HG02870 (cell line): Measurements from ENCODE around the gene YEATS4.

ENCODE experiments used
- ATAC-seq: cut with Tn5 transposase; IDR thresholded peaks from one replicate; pipeline ENCODE4 v1.9.1; 2021; ENCODE audit warnings: mild to moderate bottlenecking, moderate library complexity; ENCODE audit not compliant: unreplicated experiment

Gene YEATS4

GRCh38 chr12:69341328-69341727 is 18.2 kb upstream of the YEATS4 start:
- ATAC-seq = no peak

DNA sequence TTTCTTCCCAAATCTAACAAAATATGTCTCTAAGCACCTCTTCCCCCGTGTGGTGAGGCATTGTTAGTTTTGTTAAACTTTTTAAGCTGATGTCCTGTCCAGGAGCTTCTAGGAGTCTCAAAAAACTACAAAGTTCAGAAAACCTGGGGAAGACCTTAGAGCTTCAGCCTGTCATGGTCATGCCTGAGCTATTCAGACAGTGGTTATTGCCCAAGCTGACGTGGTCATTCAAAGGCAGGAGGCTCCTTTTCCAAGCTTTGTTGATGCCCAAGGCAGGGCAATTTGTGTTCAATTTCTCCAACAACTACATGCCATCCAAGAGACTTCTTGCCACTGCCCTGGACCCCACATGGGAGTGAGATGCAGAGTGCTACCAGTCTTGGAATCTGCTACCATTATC is 17.1 kb upstream of the YEATS4 start:
- ATAC-seq = no peak

GRCh38 chr12:69343357-69343756 is 16.2 kb upstream of the YEATS4 start:
- no peak for ATAC-seq

- ATAC-seq = no peak
Observed at GRCh38 chr12:69343885-69344612, 15.5 kb upstream of the YEATS4 start.

GRCh38 chr12:69345077-69345476 is 14.5 kb upstream of the YEATS4 start:
- ATAC-seq = no peak

- ATAC-seq = no peak
Observed at GRCh38 chr12:69345742-69346141, 13.8 kb upstream of the YEATS4 start.

DNA sequence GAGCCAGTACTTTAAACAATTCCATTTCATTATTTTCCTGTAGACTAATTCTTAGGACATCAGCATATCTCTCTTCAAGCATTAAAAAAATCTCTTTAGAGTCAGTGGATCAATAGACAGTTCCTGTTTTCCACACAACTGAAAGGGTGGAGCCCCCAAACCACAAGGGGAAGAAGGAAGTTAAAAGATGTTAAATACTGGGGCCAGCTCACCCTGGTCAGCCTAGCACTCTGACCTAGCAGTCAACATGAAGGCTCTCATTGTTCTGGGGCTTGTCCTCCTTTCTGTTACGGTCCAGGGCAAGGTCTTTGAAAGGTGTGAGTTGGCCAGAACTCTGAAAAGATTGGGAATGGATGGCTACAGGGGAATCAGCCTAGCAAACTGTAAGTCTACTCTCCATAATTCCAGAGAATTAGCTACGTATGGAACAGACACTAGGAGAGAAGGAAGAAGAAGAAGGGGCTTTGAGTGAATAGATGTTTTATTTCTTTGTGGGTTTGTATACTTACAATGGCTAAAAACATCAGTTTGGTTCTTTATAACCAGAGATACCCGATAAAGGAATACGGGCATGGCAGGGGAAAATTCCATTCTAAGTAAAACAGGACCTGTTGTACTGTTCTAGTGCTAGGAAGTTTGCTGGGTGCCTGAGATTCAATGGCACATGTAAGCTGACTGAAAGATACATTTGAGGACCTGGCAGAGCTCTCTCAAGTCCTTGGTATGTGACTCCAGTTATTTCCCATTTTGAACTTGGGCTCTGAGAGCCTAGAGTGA is 11.2 kb upstream of the YEATS4 start, which contains the start of gene LYZ:
Gene LYZ, plus strand, starts transcription at position 220 of the 777 bp plus-strand sequence. Its CDS starts 28 bp downstream, at position 248.
- no peak for ATAC-seq

DNA sequence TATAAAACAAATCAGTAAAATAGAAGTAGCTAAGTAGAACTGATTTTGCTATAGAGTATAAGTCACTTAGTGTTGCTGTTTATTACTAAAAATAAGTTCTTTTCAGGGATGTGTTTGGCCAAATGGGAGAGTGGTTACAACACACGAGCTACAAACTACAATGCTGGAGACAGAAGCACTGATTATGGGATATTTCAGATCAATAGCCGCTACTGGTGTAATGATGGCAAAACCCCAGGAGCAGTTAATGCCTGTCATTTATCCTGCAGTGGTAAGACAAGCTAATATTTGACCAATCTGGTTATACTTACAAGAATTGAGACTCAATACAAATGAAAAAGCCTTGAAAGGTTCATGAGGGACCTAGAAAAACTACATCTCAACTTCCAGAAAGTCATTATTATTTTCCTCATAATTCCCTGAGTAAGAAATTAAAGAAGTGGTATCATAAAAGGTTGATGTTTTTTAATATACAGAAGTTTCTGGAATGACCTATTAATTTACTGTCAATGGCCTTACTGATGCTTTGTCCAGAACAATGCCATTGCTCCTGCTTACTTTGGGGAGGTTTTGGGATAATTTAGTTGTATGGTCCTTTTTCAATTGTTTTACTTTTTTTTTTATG is 9.4 kb upstream of the YEATS4 start:
- no peak for ATAC-seq

GRCh38 chr12:69350777-69351176 is 8.8 kb upstream of the YEATS4 start:
- ATAC-seq = no peak

- ATAC-seq = no peak
Observed at GRCh38 chr12:69351462-69352236, 7.9 kb upstream of the YEATS4 start.

DNA sequence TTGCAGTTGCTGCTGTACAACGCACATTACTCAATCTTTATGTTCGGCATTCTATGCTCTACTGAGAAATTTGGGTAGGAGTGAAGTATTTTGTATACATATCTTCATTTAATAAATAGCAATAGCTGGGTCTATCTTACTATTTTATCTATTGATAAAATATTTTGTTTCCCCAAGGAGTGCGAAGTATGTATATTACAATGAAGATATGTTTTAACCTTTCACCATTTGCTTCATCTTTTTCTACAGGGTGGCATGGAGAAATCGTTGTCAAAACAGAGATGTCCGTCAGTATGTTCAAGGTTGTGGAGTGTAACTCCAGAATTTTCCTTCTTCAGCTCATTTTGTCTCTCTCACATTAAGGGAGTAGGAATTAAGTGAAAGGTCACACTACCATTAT is 6.6 kb upstream of the YEATS4 start:
- ATAC-seq = no peak

DNA sequence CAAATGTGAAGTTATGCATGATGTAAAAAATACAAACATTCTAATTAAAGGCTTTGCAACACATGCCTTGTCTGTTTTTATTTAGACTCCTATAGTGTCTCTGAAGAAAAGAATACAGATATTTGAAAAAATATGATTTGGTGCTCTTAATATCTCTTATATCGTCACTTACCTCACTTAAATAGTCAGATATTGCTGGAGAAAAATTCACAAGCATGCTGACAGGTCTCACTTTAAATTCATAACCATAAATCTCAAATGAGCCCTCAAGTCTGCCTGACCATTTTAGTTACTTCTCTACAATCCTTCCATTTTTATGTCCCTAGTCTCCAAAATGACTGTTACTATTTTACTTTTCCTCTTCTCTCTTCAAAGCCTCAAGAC is 5.4 kb upstream of the YEATS4 start:
- no peak for ATAC-seq

DNA sequence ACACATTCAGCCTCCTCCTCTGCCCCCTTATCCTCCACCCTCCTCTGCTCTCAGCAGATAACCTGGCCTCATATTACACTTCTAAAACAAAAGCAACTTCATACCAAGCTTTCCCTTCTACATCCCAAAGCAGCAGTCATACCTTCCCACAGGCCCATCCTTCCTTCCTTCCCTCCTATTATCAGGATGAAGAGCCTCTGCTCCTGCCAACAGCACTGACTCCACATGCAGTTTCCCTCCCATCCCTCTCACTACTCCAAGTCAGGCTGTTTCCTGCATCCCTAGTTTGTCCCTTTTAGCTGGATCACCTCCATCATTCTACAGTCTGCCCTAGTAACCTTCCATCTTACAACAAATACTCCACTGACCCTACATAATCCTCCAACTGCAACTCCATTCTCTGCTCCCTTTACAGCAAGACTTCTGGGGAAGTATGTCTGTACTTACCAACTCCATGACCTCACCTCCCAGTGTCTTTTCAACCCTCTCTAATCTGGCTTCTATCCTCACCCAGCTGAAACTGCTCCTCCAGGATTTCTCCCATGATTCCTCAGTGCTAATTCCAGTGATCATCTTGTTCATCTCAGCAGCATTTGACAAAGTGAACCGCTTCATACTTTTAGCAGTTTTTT is 4.9 kb upstream of the YEATS4 start:
- no peak for ATAC-seq

DNA sequence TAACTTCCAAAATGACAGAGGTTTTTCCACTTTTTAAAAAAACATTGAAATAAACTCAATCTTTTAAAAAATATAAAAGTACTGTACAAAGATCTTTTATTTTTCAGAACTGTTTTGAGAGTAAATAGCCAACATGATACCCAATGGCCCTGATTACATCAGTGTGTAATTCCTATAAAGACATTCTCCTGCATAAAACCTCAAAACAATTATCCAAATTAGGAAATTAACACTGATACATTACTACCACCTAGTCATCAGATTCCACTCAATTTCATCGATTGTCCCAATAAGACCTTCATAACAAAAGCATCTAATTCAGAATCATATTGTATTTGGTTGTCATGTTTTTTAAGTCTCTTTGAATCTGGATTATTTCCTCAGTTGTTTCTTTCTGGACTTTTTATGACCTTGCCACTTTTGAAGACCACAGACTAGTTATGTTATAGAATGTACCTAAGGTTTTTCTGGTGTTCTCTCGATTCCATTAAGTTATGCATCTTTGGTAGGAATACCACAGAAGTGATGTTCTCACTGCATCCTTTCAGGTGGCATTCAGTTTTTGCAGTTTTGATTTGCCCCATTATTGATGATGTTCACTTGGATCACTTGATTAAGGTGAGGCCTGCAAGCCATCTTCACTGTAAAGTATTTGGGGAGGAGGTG is 4.0 kb upstream of the YEATS4 start:
- no peak for ATAC-seq

GRCh38 chr12:69360348-69360672 is 767 bp downstream of the YEATS4 start:
- ATAC-seq = no peak

GRCh38 chr12:69366796-69367195 is 7.3 kb downstream of the YEATS4 start:
- no peak for ATAC-seq

GRCh38 chr12:69368171-69368570 is 8.6 kb downstream of the YEATS4 start:
- no peak for ATAC-seq

- ATAC-seq = no peak
Observed at GRCh38 chr12:69383074-69383473, 23.5 kb downstream of the YEATS4 start.

GRCh38 chr12:69385038-69385437 is 25.5 kb downstream of the YEATS4 start:
- no peak for ATAC-seq

- no peak for ATAC-seq
Observed at GRCh38 chr12:69386921-69387320, 27.4 kb downstream of the YEATS4 start.
